Measurements from ENCODE around the gene EFCAB14. TPM values are rescaled to one million over a fixed set of nuclear protein-coding genes. Genes with fewer than 3 reads are reported as not detected.
A peak's percentile ranks its signal among the peaks of the same experiment; 100 is the strongest.

The EFCAB14 gene
- total RNA-seq, 1 experiment from 2014 or later, result 95.4 TPM

GRCh38 chr1:46689897-46690296 lies 29.0 kb downstream of the EFCAB14 start:
- Histone ChIP-seq H3K36me3 (ENCODE audit: low read depth) (peaks cover 50% of the 10 kb centered on the region), H3K9me2 (ENCODE audit: insufficient read depth) (no peaks in the 10 kb centered on the region), H3K79me2 (ENCODE audit: low read depth) (0 out of 2 replicates have a peak, but pooled peaks cover 7% of the 10 kb centered on the region), H2AFZ (no peak overlapping the region), H4K20me1 (ENCODE audit: insufficient read depth) (peaks cover 9% of the 10 kb centered on the region; the same call in 1 of the 2 replicates), H3K4me3 (no peak overlapping the region), H3K9me3 (ENCODE audit: insufficient read depth, low read depth) (no peaks in the 10 kb centered on the region), H3K27ac (no peak overlapping the region), H3K4me2 (no peak overlapping the region), H3F3A (ENCODE audit: insufficient read depth, low read depth) (peaks cover 8% of the 10 kb centered on the region; the same call in 1 of the 2 replicates), H3K27me3 (ENCODE audit: insufficient read depth, low read depth) (no peaks in the 10 kb centered on the region), H3K4me1 (replicated peaks; ENCODE audit: insufficient read depth) (peaks cover 10% of the 10 kb centered on the region; the same call in 1 of the 2 replicates)
- BruUV-seq (replicated peaks), result no TSS peak
- intact Hi-C loops (cut with micrococcal nuclease; ENCODE audit: unreplicated experiment), result no loop called here
- no peak for DNase-seq
- ChIA-PET POLR2A (ENCODE audit: unreplicated experiment) (no interaction called here), CTCF (no interaction called here)
- TF ChIP-seq EZH2 (IDR thresholded peaks at IDR 0.05; ENCODE audit: low read depth) (no peak), CTCF (conservative IDR thresholded peaks at IDR 0.05) (no peak)

- H2AFZ ChIP-seq, result no peak overlapping the region
- intact Hi-C loops (cut with micrococcal nuclease; ENCODE audit: unreplicated experiment), result no loop called here
- H3K79me2 ChIP-seq (ENCODE audit: low read depth), result 0 out of 2 replicates have a peak, but pooled peaks cover 7% of the 10 kb centered on the region
- H3K4me1 ChIP-seq (replicated peaks; ENCODE audit: insufficient read depth), result peaks cover 10% of the 10 kb centered on the region; the same call in 1 of the 2 replicates
- no peak overlapping the region for H3K27ac ChIP-seq
- H3K4me2 ChIP-seq, result no peak overlapping the region
- H3K4me3 ChIP-seq, result no peak overlapping the region
- peaks cover 9% of the 10 kb centered on the region; the same call in 1 of the 2 replicates for H4K20me1 ChIP-seq (ENCODE audit: insufficient read depth)
- CTCF ChIA-PET, result no interaction called here
- TF ChIP-seq CTCF (conservative IDR thresholded peaks at IDR 0.05), result no peak
- TF ChIP-seq EZH2 (IDR thresholded peaks at IDR 0.05; ENCODE audit: low read depth), result no peak
- no peak for DNase-seq
- H3F3A ChIP-seq (ENCODE audit: insufficient read depth, low read depth), result peaks cover 8% of the 10 kb centered on the region; the same call in 1 of the 2 replicates
- H3K27me3 ChIP-seq (ENCODE audit: insufficient read depth, low read depth), result no peaks in the 10 kb centered on the region
- H3K9me2 ChIP-seq (ENCODE audit: insufficient read depth), result no peaks in the 10 kb centered on the region
- POLR2A ChIA-PET (ENCODE audit: unreplicated experiment), result no interaction called here
- no peaks in the 10 kb centered on the region for H3K9me3 ChIP-seq (ENCODE audit: insufficient read depth, low read depth)
- H3K36me3 ChIP-seq (ENCODE audit: low read depth), result peaks cover 54% of the 10 kb centered on the region
- no TSS peak for BruUV-seq (replicated peaks)
Observed at GRCh38 chr1:46689356-46689755, 29.6 kb downstream of the EFCAB14 start.

- intact Hi-C loops (cut with micrococcal nuclease; ENCODE audit: unreplicated experiment), result no loop called here
- Histone ChIP-seq H3K4me3 (no peak overlapping the region), H2AFZ (no peak overlapping the region), H3K79me2 (ENCODE audit: low read depth) (0 out of 2 replicates have a peak, but pooled peaks cover 7% of the 10 kb centered on the region), H3K27ac (no peak overlapping the region), H3K27me3 (ENCODE audit: insufficient read depth, low read depth) (no peaks in the 10 kb centered on the region), H3K4me1 (replicated peaks; ENCODE audit: insufficient read depth) (peaks cover 10% of the 10 kb centered on the region; the same call in 1 of the 2 replicates), H3F3A (ENCODE audit: insufficient read depth, low read depth) (peaks cover 9% of the 10 kb centered on the region; the same call in 1 of the 2 replicates), H3K36me3 (ENCODE audit: low read depth) (peaks cover 60% of the 10 kb centered on the region), H3K9me3 (ENCODE audit: insufficient read depth, low read depth) (no peaks in the 10 kb centered on the region), H4K20me1 (ENCODE audit: insufficient read depth) (peaks cover 5% of the 10 kb centered on the region; the same call in 1 of the 2 replicates), H3K9me2 (ENCODE audit: insufficient read depth) (no peaks in the 10 kb centered on the region), H3K4me2 (0 out of 2 replicates have a peak overlapping the region, but pooled peaks have one; percentile 26)
- CTCF ChIA-PET, result no interaction called here
- no peak for DNase-seq
- no TSS peak for BruUV-seq (replicated peaks)
- POLR2A ChIA-PET (ENCODE audit: unreplicated experiment), result no interaction called here
- TF ChIP-seq EZH2 (IDR thresholded peaks at IDR 0.05; ENCODE audit: low read depth) (no peak), CTCF (conservative IDR thresholded peaks at IDR 0.05) (no peak)
Observed at GRCh38 chr1:46687921-46688509, 30.9 kb downstream of the EFCAB14 start.

Data from PC-9 (cell line).